Mesenchymal stem cell (in vitro differentiated cells and primary cell): ENCODE results near the gene KLHL36.
"Not testable (repeated sequence)": the region's sequence is repeated elsewhere in the genome, so short reads cannot be mapped to it uniquely, and the experiment has no call there.

Source experiments
- DNase-seq: peaks from one replicate; pipeline ENCODE4 v3.0.0-alpha.2; 2013
- H2AFZ ChIP-seq: one replicate; pipeline ENCODE4 v1.6.1; 2013; ENCODE audit warnings: low read depth, mild to moderate bottlenecking, control low read depth, inconsistent platforms, low read length, moderate library complexity
- H2AK5ac ChIP-seq: 2 replicates; pipeline ENCODE4 v1.6.1; 2013; ENCODE audit warnings: low read length, moderate library complexity, mild to moderate bottlenecking, inconsistent platforms; ENCODE audit not compliant: severe bottlenecking
- H2BK120ac ChIP-seq: one replicate; pipeline ENCODE4 v1.6.1; 2013; ENCODE audit warnings: low read depth, mild to moderate bottlenecking, inconsistent platforms, low read length, moderate library complexity
- H2BK12ac ChIP-seq, 2 experiments: one replicate each; pipeline ENCODE4 v1.6.1; 2013; ENCODE audit warnings: inconsistent platforms in 2 of 2, low read length in 2 of 2, mild to moderate bottlenecking in 2 of 2, moderate library complexity in 2 of 2, control low read depth in 1 of 2
- H2BK15ac ChIP-seq: one replicate; pipeline ENCODE4 v1.6.1; 2013; ENCODE audit warnings: mild to moderate bottlenecking, low read depth, inconsistent platforms; ENCODE audit not compliant: poor library complexity, severe bottlenecking
- H2BK5ac ChIP-seq: 2 replicates; pipeline ENCODE4 v1.6.1; 2013; ENCODE audit warnings: low read depth, mild to moderate bottlenecking, low read length, control low read depth, inconsistent platforms; ENCODE audit not compliant: poor library complexity, severe bottlenecking
- H3K14ac ChIP-seq, 2 experiments: one replicate each; pipeline ENCODE4 v1.6.1; 2013; ENCODE audit warnings: inconsistent platforms in 2 of 2, low read length in 2 of 2, control low read depth in 1 of 2, mild to moderate bottlenecking in 1 of 2, moderate library complexity in 1 of 2
- H3K18ac ChIP-seq, 2 experiments: one replicate each; pipeline ENCODE4 v1.6.1; 2013; ENCODE audit warnings: inconsistent platforms in 2 of 2, low read length in 2 of 2, control low read depth in 1 of 2, low read depth in 1 of 2, mild to moderate bottlenecking in 1 of 2
- H3K23ac ChIP-seq, 2 experiments: one replicate each; pipeline ENCODE4 v1.6.1; 2013; ENCODE audit warnings: inconsistent platforms in 2 of 2, low read length in 2 of 2, mild to moderate bottlenecking in 2 of 2, moderate library complexity in 2 of 2, control low read depth in 1 of 2
- H3K27ac ChIP-seq: 2 replicates; pipeline ENCODE4 v1.5.1; 2013; ENCODE audit warnings: mild to moderate bottlenecking, moderate library complexity, low read length, control low read depth, inconsistent platforms; ENCODE audit not compliant: poor library complexity, severe bottlenecking
- H3K27me3 ChIP-seq, 2 experiments: 2 replicates each; pipeline versions ENCODE4 v1.6.1 to v1.7.0; 2013; ENCODE audit warnings: low read length in 2 of 2, mild to moderate bottlenecking in 2 of 2, moderate library complexity in 2 of 2, control low read depth in 1 of 2, inconsistent platforms in 1 of 2; ENCODE audit not compliant: control insufficient read depth in 1 of 2, insufficient read depth in 1 of 2
- H3K36me3 ChIP-seq, 2 experiments: 2 replicates each; pipeline versions ENCODE4 v1.6.1 to v1.7.0; 2013; ENCODE audit warnings: low read length in 2 of 2, control low read depth in 1 of 2, inconsistent platforms in 1 of 2, low read depth in 1 of 2, mild to moderate bottlenecking in 1 of 2; ENCODE audit not compliant: insufficient read depth in 2 of 2, control insufficient read depth in 1 of 2
- H3K4ac ChIP-seq, 2 experiments: one replicate each; pipeline ENCODE4 v1.6.1; 2013; ENCODE audit warnings: inconsistent platforms in 2 of 2, low read length in 2 of 2, mild to moderate bottlenecking in 2 of 2, moderate library complexity in 2 of 2, control low read depth in 1 of 2, low read depth in 1 of 2
- H3K4me1 ChIP-seq: 2 replicates; pipeline ENCODE4 v1.6.1; 2013; ENCODE audit warnings: low read depth, low read length, control low read depth; ENCODE audit not compliant: control insufficient read depth, insufficient read depth
- H3K4me2 ChIP-seq: 2 replicates; pipeline ENCODE4 v1.6.1; 2013; ENCODE audit warnings: low read length, mild to moderate bottlenecking, inconsistent platforms; ENCODE audit not compliant: poor library complexity, severe bottlenecking
- H3K4me3 ChIP-seq, 2 experiments: 2 replicates each; pipeline versions ENCODE4 v1.5.1 to v1.7.0; 2013; ENCODE audit warnings: low read length in 2 of 2, mild to moderate bottlenecking in 2 of 2, control low read depth in 1 of 2, low read depth in 1 of 2; ENCODE audit not compliant: insufficient read depth in 1 of 2
- H3K79me1 ChIP-seq: replicated peaks from 2 replicates; pipeline ENCODE4 v1.6.1; 2013; ENCODE audit warnings: mild to moderate bottlenecking, control low read depth, low read length, inconsistent platforms; ENCODE audit not compliant: poor library complexity, severe bottlenecking
- H3K9ac ChIP-seq: 2 replicates; pipeline ENCODE4 v1.7.0; 2013; ENCODE audit warnings: mild to moderate bottlenecking, low read length, moderate library complexity
- H3K9me3 ChIP-seq: 2 replicates; pipeline ENCODE4 v1.7.0; 2013; ENCODE audit warnings: mild to moderate bottlenecking, low read length; ENCODE audit not compliant: control insufficient read depth
- H4K8ac ChIP-seq: one replicate; pipeline ENCODE4 v1.6.1; 2013; ENCODE audit warnings: inconsistent platforms, mild to moderate bottlenecking, low read length, moderate library complexity
- H4K91ac ChIP-seq: one replicate; pipeline ENCODE4 v1.6.1; 2013; ENCODE audit warnings: mild to moderate bottlenecking, low read length, inconsistent platforms
- WGBS: methylation state at CpG from one replicate; pipeline ENCODE4 v1.1.7; 2013; ENCODE audit warnings: mixed read lengths; 5-methylcytosine and 5-hydroxymethylcytosine counted together

KLHL36 gene

DNA sequence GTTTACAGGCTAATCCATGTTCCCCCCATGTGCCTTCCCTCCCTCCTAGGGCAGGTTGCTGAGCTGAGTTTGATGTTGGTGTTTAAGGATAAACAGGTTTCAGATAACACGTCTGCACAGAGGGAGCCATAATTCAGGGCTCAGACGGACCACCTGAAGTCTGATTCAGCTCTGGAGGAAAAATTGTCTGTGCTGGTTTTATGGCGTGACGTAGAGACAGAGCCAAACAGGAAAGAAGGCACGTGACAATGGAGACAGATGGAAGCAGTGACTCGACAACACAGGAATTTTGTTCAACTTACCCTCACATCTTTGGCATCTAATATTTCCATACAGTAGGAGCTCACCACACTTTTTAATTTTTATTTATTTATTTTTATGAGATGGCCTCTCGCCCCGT, 40.8 kb downstream of the KLHL36 start:
- H3K9me3 ChIP-seq = no peaks in the 10 kb centered on the region
- H3K9ac ChIP-seq = peak overlapping the region; percentile 51
- peak overlapping the region; percentile 95 for H2AK5ac ChIP-seq
- H2BK120ac ChIP-seq = no peak overlapping the region
- H4K8ac ChIP-seq = no peak overlapping the region
- H2BK5ac ChIP-seq = no peak overlapping the region
- DNase-seq = peak; percentile 91
- no peak overlapping the region for H2BK15ac ChIP-seq
- no peak overlapping the region for H3K4me2 ChIP-seq
- H3K36me3 ChIP-seq = no peaks in the 10 kb centered on the region
- 18% methylated on average over 7 of the region's 8 CpGs for WGBS
- no peak overlapping the region for H3K4me3 ChIP-seq
- H3K27me3 ChIP-seq = peaks cover 0 to 8% of the 10 kb centered on the region in 2 experiments
- peak overlapping the region in 1 of 2 experiments; percentile 92 for H2BK12ac ChIP-seq
- H2AFZ ChIP-seq = no peak overlapping the region
- peak overlapping the region in 1 of 2 experiments; percentile 79 for H3K18ac ChIP-seq
- H3K4me1 ChIP-seq = peaks cover 17% of the 10 kb centered on the region
- no peak overlapping the region for H3K14ac ChIP-seq
- H3K79me1 ChIP-seq = no peaks in the 10 kb centered on the region
- peak overlapping the region; percentile 78 for H3K27ac ChIP-seq
- peak overlapping the region; percentile 70 for H4K91ac ChIP-seq
- no peak overlapping the region for H3K4ac ChIP-seq
- no peak overlapping the region for H3K23ac ChIP-seq

DNA sequence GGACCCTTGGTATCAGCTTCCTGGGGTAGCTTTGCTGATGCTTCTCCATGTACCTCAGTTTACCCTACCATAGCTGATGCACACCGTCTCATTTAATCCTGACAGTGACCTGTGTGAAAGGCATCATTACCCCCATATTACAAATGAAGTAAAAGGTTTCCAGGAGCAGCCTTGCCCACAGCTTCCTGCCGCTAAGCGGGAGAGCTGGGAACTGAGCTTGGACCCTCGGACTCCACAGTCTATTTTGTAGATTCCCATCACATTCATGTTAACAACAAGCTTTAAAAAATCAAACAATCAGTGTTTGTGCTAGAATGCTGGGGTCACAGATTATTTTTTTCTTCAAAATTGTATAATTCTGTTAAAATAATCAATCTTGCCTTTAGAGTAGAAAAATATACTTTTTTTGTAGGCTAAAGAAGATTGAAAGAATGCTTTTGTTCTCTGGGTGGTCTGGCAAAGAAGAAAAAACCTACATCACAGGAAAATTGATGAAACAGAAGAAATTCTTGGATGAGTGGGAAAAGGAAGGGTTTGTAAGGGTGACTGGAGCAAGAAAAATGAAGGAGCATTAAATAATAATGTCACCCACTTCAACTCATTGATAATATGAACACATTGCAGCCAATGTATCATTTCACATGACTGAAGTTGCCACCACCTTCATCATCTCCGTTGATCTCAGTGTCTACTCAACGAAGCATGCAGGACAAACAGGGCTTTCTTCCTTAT, 41.9 kb downstream of the KLHL36 start:
- Histone ChIP-seq H4K91ac (no peak overlapping the region), H3K4ac (no peak overlapping the region), H2AK5ac (peak overlapping the region; percentile 21), H2BK5ac (no peak overlapping the region), H3K4me2 (no peak overlapping the region), H2BK15ac (peak overlapping the region; percentile 71), H2BK12ac (peak overlapping the region in 1 of 2 experiments; percentile 8), H2AFZ (no peak overlapping the region), H3K9ac (no peak overlapping the region), H4K8ac (no peak overlapping the region), H3K4me3 (no peak overlapping the region), H3K23ac (no peak overlapping the region), H3K9me3 (no peaks in the 10 kb centered on the region), H2BK120ac (no peak overlapping the region), H3K36me3 (no peaks in the 10 kb centered on the region), H3K14ac (no peak overlapping the region), H3K27ac (peak overlapping the region; percentile 6), H3K79me1 (no peaks in the 10 kb centered on the region), H3K18ac (peak overlapping the region; percentile 54 to 75), H3K4me1 (peaks cover 15% of the 10 kb centered on the region), H3K27me3 (no peaks in the 10 kb centered on the region)
- WGBS = 93% methylated on average over 6 of the region's 6 CpGs
- no peak for DNase-seq

DNA sequence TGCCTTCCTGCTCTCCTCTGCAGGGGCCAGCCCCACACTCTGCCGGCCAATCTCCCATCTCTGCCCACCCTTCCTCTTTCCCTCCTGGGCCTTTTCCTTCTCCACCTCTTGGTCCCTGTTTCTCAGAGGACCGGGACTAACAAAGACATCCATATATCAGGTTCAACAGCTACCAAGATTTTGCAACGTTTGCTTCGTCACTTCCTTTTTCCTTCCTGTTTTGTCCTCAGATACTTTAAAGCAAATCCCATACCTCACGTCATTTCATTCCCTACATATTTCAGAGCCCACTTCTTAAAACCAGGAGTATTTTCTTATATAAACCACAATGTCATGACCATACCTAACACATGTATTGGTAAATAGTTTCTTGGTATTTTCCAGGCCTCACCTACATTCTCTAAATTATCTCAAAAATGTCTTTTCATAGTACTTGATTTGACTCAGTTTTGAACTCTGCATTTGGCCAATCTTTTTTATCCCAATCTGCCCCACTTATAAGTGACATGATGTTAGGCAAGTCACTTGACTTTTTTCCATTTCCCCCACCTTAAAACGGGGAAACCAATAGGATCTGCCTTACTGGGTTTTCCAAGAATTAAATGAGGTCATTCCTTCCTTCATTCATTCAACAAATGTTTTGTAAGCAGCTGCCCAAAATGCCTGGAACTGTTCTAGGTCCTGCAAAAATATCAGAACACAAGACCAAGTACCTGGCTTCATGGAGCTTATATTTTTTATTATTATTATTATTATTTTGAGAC, 44.3 kb downstream of the KLHL36 start:
- DNase-seq = peak; percentile 79
- WGBS = 56% methylated on average over 6 of the region's 6 CpGs

DNA sequence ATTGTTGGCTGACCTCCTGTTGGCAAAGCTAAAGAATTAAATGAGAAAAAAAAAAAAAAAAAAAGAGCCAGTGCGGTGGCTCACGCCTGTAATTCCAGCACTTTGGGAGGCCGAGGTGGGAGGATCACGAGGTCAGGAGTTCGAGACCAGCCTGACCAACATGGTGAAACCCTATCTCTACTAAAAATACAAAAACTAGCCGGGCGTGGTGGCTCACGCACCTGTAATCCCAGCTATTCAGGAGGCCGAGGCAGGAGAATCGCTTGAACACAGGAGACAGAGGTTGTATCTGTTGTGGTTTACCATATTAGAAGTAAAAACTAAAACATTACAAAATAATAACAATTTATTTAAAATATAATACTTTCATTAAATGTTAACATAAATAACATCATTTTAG, 45.6 kb downstream of the KLHL36 start:
- H3K4me1 ChIP-seq, H2BK15ac ChIP-seq, H3K4me2 ChIP-seq, H2AFZ ChIP-seq, H3K4me3 ChIP-seq, H2BK12ac ChIP-seq, H3K79me1 ChIP-seq, H4K91ac ChIP-seq, H3K36me3 ChIP-seq, H3K27me3 ChIP-seq, H3K4ac ChIP-seq, H4K8ac ChIP-seq, DNase-seq, H3K9ac ChIP-seq, H2BK5ac ChIP-seq, H3K18ac ChIP-seq, H3K14ac ChIP-seq, H3K23ac ChIP-seq, H2BK120ac ChIP-seq, H3K27ac ChIP-seq, H2AK5ac ChIP-seq, H3K9me3 ChIP-seq: not testable (repeated sequence)
- 90% methylated on average over 5 of the region's 10 CpGs for WGBS

More for the DNA sequence above, 44.3 kb downstream of the KLHL36 start:
- H3K36me3 ChIP-seq = no peaks in the 10 kb centered on the region
- no peak overlapping the region for H2BK120ac ChIP-seq
- H3K27ac ChIP-seq = no peak overlapping the region
- H2AFZ ChIP-seq = no peak overlapping the region
- H2AK5ac ChIP-seq = no peak overlapping the region
- H3K4me3 ChIP-seq = no peak overlapping the region
- H3K4ac ChIP-seq = no peak overlapping the region
- no peaks in the 10 kb centered on the region for H3K27me3 ChIP-seq
- no peak overlapping the region for H2BK15ac ChIP-seq
- no peak overlapping the region for H3K4me2 ChIP-seq
- H4K91ac ChIP-seq = no peak overlapping the region
- no peak overlapping the region for H4K8ac ChIP-seq
- H3K79me1 ChIP-seq = no peaks in the 10 kb centered on the region
- no peak overlapping the region for H3K9ac ChIP-seq
- no peak overlapping the region for H3K23ac ChIP-seq
- no peaks in the 10 kb centered on the region for H3K9me3 ChIP-seq
- H3K18ac ChIP-seq = no peak overlapping the region
- no peak overlapping the region for H3K14ac ChIP-seq
- H2BK12ac ChIP-seq = no peak overlapping the region
- H3K4me1 ChIP-seq = peaks cover 12% of the 10 kb centered on the region
- H2BK5ac ChIP-seq = no peak overlapping the region
